ENCODE measurements around the gene TMEM267.
"Not testable (repeated sequence)": the region's sequence is repeated elsewhere in the genome, so short reads cannot be mapped to it uniquely, and the experiment has no call there.

Gene TMEM267
- 9.6 to 27.0 (median 26.8) reads per million in 3 experiments for total RNA-seq

DNA sequence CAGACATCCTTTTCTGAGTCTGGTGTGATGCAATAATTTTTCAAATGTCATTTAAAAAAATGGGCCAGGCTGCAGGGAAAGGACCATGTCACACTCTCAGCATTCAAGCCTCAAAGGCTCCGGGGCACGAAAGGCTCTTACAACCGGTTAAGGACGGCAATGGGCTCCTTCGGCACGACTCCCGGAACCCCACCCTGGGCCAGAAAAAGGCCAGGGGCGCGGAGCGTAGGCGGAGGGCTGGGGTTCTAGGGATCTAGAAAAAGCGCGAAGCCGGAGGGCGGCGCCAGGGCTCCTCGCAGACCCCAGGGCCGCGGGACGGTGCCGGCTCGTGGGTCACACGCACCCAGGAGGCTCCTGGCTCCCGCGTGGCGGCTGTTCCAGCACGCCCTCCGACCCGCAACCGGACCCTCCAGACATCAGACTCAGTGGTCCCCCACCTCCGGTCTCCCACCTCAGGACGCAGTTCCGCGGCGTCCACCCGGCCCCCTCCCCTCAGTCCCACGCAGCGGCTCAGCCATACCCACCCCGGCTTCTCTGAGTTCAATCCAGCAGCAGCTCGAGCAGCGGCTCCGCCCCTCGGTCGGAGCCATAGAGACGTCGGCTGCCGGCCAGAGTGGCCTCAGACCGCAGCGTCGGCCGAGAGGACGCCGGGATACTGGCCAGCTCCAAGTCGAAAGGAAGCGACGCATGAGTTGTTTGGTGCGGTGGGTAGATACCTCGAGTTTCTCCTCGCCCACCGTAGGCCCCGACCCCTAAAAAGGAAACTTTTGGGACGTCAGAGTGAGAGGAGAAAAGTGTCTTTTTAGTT lies at the start of gene TMEM267:
Gene TMEM267 (minus strand): TSS at position 568 of the 808 bp plus-strand sequence. CDS start 29,896 bp downstream, outside the sequence.
- peak; percentile 76 for DNase-seq

GRCh38 chr5:43530648-43531047 lies 47.0 kb upstream of the TMEM267 start:
- DNase-seq: no peak

GRCh38 chr5:43523662-43524072 lies 40.0 kb upstream of the TMEM267 start:
- DNase-seq: no peak

GRCh38 chr5:43520615-43521014 lies 37.0 kb upstream of the TMEM267 start:
- no peak for DNase-seq

- DNase-seq: no peak
Measured at GRCh38 chr5:43515678-43516048, 32.0 kb upstream of the TMEM267 start.

GRCh38 chr5:43514816-43515677 lies 31.4 kb upstream of the TMEM267 start, which contains the start of gene C5orf34:
TSS of gene C5orf34 (minus strand) at chr5:43515148. CDS start at chr5:43509339, 5,809 bp downstream.
- DNase-seq: peak; percentile 89

DNA sequence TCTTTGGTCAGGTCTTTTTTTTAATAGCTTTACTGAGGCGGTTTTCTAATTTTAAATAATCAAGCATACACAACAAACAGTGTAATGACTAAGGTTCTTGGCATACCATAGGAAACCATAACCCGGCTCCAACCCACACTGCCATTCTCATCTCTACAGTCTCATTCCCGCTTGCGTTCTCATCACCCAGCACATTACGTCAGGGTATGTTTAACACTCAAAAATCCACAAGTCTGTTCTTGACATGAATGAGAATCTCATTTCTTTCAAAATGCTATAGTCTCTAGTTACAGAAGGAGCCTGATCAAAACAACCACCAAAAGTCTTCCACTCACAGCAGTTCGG lies 30.8 kb upstream of the TMEM267 start:
- no peak for DNase-seq

GRCh38 chr5:43514025-43514424 lies 30.4 kb upstream of the TMEM267 start:
- no peak for DNase-seq

GRCh38 chr5:43511062-43511461 lies 27.4 kb upstream of the TMEM267 start:
- DNase-seq: not testable (repeated sequence)

DNA sequence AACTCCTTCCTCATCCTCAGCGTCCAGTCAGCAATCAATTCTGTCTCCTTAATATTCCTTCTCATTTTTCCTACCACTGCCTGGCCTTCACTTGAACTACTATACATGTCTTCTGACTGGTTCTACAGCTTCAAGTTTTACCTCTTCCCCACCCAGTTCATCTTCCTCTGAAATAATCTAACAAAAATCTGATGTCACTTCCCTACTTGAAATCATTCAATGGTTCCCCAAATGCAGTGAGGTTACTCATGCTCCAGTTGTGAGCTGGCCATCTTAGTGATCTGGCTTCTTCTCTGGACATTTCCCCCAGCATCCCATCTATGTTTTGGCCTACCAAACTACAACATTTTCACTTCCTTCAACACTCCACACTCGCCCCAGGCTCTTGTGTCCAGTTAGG lies 14.9 kb upstream of the TMEM267 start:
- DNase-seq: no peak

DNA sequence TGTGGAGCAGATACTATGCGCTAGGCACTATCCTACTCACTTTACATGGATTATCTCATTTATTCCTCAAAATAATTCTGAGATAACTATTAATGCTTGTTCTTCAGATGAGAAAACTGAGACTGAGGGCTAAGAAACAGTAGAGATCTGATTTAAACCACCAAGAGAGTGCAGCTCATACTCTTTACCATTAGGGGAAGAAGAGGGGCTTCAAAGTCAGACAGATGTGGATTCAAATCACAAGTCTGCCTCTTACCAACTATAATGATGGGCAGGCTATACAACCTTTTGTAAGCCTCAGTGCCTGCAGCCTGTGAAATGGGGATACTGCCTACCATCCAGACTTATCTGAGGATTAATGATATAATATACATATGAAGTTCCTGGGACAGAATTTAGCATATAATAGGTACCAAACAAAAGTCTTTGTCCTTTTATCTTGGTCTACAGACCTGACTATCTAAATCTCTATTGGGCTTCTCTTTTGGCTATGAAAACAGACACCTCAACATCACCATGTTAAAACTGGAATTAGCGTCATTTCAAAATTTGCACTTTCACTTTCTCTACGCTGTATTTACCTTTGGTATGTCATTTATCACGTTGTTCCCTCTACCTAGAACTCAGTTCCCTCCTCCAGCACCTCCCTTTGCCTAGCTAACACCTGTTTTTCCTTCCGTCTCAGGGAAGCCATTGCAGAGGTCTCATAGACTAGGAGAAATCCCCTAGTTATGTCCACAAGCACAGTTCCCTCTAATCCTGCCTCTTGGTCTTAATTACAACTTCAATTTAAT lies 13.8 kb upstream of the TMEM267 start:
- no peak for DNase-seq

GRCh38 chr5:43491326-43491725 lies 7.7 kb upstream of the TMEM267 start:
- DNase-seq: no peak

DNA sequence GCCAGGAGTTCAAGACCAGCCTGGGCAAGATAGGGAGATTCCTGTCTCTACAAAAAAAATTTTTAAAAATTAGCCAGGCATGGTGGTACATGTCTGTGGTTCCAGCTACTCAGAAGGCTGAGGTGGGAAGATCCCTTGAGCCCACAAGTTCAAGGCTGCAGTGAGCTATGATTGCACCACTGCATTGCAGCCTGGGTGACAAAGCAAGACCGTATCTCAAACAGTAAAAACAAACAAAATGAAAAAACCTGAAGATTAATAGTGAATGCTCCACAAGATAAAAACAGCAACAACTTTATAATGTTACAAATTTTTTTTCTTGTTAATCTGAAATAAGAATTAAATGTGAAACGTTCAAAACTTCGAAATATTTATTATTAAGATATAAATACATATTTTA lies 2.7 kb upstream of the TMEM267 start:
- no peak for DNase-seq

- no peak for DNase-seq
Measured at GRCh38 chr5:43485406-43485805, 1.7 kb upstream of the TMEM267 start.

DNA sequence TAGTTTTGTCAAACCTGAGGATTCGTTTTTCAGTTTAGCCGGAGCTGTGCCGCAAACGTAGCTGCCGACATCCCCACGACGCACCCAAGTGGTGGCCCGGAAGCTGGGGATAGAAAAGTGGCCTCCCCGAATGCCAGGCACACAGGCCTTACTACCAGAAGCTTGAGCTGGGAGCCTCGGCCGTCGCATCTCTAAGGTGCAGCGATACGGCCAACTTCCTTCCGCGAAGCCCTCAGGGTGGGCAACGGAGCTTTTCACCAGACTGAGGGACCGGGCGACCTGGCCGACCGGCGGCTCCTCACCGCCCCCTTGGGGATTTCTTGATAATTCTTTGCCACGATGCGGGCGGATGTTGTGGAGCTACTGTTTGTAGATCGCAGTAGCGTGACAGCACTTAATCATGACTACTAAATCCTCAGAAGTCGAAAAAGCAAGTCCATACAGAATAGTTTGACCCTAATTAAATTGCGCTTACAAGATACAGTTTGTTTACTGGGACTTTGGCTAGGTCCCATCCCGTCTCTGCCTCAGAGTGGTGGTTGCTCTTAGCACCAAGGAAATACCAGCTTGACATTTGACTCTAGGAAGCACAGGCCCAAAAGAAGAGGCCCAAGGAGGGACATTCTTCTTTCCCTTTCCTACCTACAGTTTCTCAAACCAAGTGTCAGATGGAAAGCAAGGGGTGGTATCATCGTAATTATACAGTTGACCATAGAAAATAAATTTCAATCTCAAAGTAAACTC lies 613 bp upstream of the TMEM267 start:
- DNase-seq: peak; percentile 85

DNA sequence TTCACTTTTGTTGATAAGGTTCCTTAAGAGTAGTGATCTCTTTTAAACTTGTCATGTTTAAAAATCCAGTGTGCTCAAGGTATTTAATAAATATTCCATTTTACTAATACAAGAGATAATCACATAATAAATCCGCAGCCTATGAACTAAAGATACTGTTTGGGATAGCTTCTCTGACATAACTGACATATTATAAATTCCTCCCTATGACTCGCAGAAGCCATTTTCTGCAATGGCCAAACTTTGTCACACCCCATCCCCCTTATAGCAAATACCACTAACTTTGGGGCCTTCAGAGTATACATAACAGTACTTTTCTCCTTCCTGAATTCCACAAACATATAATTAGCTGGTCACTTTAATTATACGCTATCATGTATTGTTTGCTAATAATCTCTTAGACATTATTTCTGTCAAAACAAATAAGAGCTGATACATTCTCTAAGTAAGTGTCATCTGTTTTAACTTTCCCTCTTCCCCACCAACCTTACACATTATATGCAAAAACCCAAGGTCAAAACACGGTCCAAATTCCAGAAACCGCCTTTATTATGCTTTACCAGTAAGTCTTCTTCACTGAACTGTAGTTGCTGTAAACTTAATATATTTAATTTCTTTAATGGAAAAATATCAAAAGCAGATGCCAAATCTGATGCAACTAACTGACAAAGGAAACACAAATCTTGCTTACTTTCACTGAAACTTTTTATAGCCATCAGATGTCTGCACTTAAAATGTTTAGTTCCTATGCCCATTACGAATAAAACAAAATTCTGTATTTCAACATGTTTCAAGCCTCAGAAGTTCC lies 971 bp downstream of the TMEM267 start:
- no peak for DNase-seq

GRCh38 chr5:43469671-43470391 lies 13.8 kb downstream of the TMEM267 start:
- no peak for DNase-seq

DNA sequence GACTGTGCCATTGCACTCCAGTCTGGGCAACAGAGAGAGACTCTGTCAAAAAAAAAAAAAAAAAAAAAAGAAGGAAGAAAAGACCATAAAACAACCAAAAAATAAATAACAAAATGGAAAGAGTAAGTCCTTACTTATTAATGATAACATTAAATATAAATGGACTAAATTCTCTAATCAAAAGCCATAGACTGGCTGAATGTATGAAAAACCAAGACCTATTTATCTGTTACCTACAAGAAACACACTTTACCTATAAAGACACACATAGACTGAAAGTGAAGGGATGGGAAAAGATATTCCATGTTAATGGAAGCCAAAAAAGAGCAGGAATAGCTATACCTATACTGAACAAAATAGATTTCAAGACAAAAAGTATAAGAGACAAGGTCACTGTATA lies 16.6 kb downstream of the TMEM267 start:
- no peak for DNase-seq

GRCh38 chr5:43465455-43465854 lies 18.2 kb downstream of the TMEM267 start:
- not testable (repeated sequence) for DNase-seq

GRCh38 chr5:43461066-43461465 lies 22.6 kb downstream of the TMEM267 start:
- DNase-seq: no peak

- DNase-seq: no peak
Measured at GRCh38 chr5:43456556-43456955, 27.1 kb downstream of the TMEM267 start.

Measured in central memory CD4-positive, alpha-beta T cell (primary cell).